Inferior parietal cortex (tissue), 1 donor: Measurements from ENCODE around the gene CACNB2.

ENCODE experiments used
- DNase-seq: peaks from one replicate; pipeline ENCODE4 v3.0.0-alpha.2; 2016; ENCODE audit errors: extremely low spot score

The CACNB2 gene

GRCh38 chr10:18450298-18450697, 310.1 kb downstream of the CACNB2 start:
- DNase-seq, result no peak

GRCh38 chr10:18455086-18455884, 315.1 kb downstream of the CACNB2 start:
- no peak for DNase-seq

- no peak for DNase-seq
Measured at GRCh38 chr10:18456984-18457383, 316.8 kb downstream of the CACNB2 start.

GRCh38 chr10:18460032-18460431, 319.8 kb downstream of the CACNB2 start:
- no peak for DNase-seq

- no peak for DNase-seq
Measured at GRCh38 chr10:18463673-18464211, 323.5 kb downstream of the CACNB2 start.

GRCh38 chr10:18469125-18469524, 328.9 kb downstream of the CACNB2 start:
- DNase-seq, result no peak

GRCh38 chr10:18472977-18473376, 332.8 kb downstream of the CACNB2 start:
- no peak for DNase-seq

- peak; percentile 35 for DNase-seq
Measured at GRCh38 chr10:18473424-18474117, 333.3 kb downstream of the CACNB2 start.

- peak; percentile 32 for DNase-seq
Measured at GRCh38 chr10:18474118-18474455, 333.9 kb downstream of the CACNB2 start.

GRCh38 chr10:18476076-18476647, 335.9 kb downstream of the CACNB2 start:
- DNase-seq, result no peak

- DNase-seq, result no peak
Measured at GRCh38 chr10:18478354-18478753, 338.1 kb downstream of the CACNB2 start.

- no peak for DNase-seq
Measured at GRCh38 chr10:18479502-18479901, 339.3 kb downstream of the CACNB2 start.

- no peak for DNase-seq
Measured at GRCh38 chr10:18483516-18484186, 343.4 kb downstream of the CACNB2 start.

GRCh38 chr10:18486438-18486837, 346.2 kb downstream of the CACNB2 start:
- DNase-seq, result no peak

GRCh38 chr10:18490755-18491154, 350.5 kb downstream of the CACNB2 start:
- no peak for DNase-seq

- DNase-seq, result peak; percentile 13
Measured at GRCh38 chr10:18497806-18498369, 357.7 kb downstream of the CACNB2 start.

- DNase-seq, result no peak
Measured at GRCh38 chr10:18498998-18499397, 358.8 kb downstream of the CACNB2 start.

- DNase-seq, result no peak
Measured at GRCh38 chr10:18500576-18500975, 360.4 kb downstream of the CACNB2 start.

GRCh38 chr10:18501198-18501597, 361.0 kb downstream of the CACNB2 start:
- DNase-seq, result peak; percentile 46

GRCh38 chr10:18501629-18502028, 361.4 kb downstream of the CACNB2 start:
- no peak for DNase-seq

- DNase-seq, result no peak
Measured at GRCh38 chr10:18504161-18504560, 363.9 kb downstream of the CACNB2 start.
